OCI-LY7 (cell line): ENCODE data around the gene HBA2. TPM values are rescaled to one million over a fixed set of nuclear protein-coding genes. Genes with fewer than 3 reads are reported as not detected.

Experiments
- BruUV-seq: library from RNA; stranded (reverse); fragments of 400-500 nt; replicated peaks from 2 replicates; lab custom pipeline; 2021; lab: Mats Ljungman, UMichigan
- CTCF ChIA-PET: fragments of 300-600 bp; sonication (Branson Sonifier 250); formaldehyde crosslinking; loops from one replicate; lab custom pipeline; 2022; ENCODE audit warnings: antibody characterized with exemption; ENCODE audit not compliant: unreplicated experiment; lab: Charles Lee
- POLR2A ChIA-PET: fragments of 300-600 bp; sonication (Branson Sonifier 250); formaldehyde crosslinking; loops from one replicate; lab custom pipeline; 2022; ENCODE audit warnings: antibody characterized with exemption; lab: Charles Lee
- DNase-seq: peaks from one replicate; pipeline ENCODE4 v3.0.0-alpha.2; 2015; ENCODE audit warnings: low spot score
- H2AFZ ChIP-seq: fragments of 200-600 bp; sonication (generic), shearing (Covaris generic); 2 replicates; pipeline ENCODE4 v1.6.1; 2014; ENCODE audit warnings: mild to moderate bottlenecking, antibody characterized with exemption, low read length, moderate library complexity
- H3K27ac ChIP-seq: fragments of 200-600 bp; sonication (generic); 2 replicates; pipeline ENCODE4 v1.5.1; 2014; ENCODE audit warnings: mixed run types, low read depth, mild to moderate bottlenecking, moderate library complexity, low read length, inconsistent platforms; ENCODE audit not compliant: poor library complexity, severe bottlenecking
- H3K36me3 ChIP-seq: fragments of 200-600 bp; sonication (generic); 2 replicates; pipeline ENCODE4 v1.6.1; 2014; ENCODE audit warnings: mild to moderate bottlenecking, antibody characterized with exemption, low read length, moderate library complexity, mixed read lengths; ENCODE audit not compliant: insufficient read depth
- H3K4me1 ChIP-seq: fragments of 200-600 bp; sonication (generic); 2 replicates; pipeline ENCODE4 v1.5.1; 2014; ENCODE audit warnings: mild to moderate bottlenecking, low read length; ENCODE audit not compliant: insufficient read depth, poor library complexity, severe bottlenecking
- H3K4me2 ChIP-seq: fragments of 200-600 bp; sonication (generic); 2 replicates; pipeline ENCODE4 v1.6.1; 2014; ENCODE audit warnings: mild to moderate bottlenecking, low read length
- H3K4me3 ChIP-seq: fragments of 200-600 bp; sonication (generic); 2 replicates; pipeline ENCODE4 v1.5.1; 2014; ENCODE audit warnings: mild to moderate bottlenecking, low read depth, low read length; ENCODE audit not compliant: poor library complexity, severe bottlenecking
- H3K79me2 ChIP-seq: fragments of 200-600 bp; sonication (generic); 2 replicates; pipeline ENCODE4 v1.6.1; 2016; ENCODE audit warnings: low read depth, mild to moderate bottlenecking, low read length, moderate library complexity, mixed read lengths; ENCODE audit not compliant: insufficient read depth
- H3K9me2 ChIP-seq: fragments of 200-600 bp; sonication (generic); 2 replicates; pipeline ENCODE4 v1.6.1; 2016; ENCODE audit warnings: mild to moderate bottlenecking, low read length, mixed read lengths; ENCODE audit not compliant: insufficient read depth
- H3K9me3 ChIP-seq: fragments of 200-600 bp; sonication (generic); 2 replicates; pipeline ENCODE4 v1.6.1; 2014; ENCODE audit warnings: mild to moderate bottlenecking, mixed run types, low read length, mixed read lengths
- H4K20me1 ChIP-seq: fragments of 200-600 bp; sonication (generic); 2 replicates; pipeline ENCODE4 v1.6.1; 2014; ENCODE audit warnings: mild to moderate bottlenecking, antibody characterized with exemption, low read length, moderate library complexity, mixed read lengths; ENCODE audit not compliant: insufficient read depth
- EZH2phosphoT487 ChIP-seq: fragments of 200-600 bp; sonication (generic); IDR thresholded peaks from 2 replicates; pipeline ENCODE4 v1.6.1; 2018; ENCODE audit warnings: low read depth, borderline replicate concordance, mild to moderate bottlenecking, mixed run types, antibody characterized with exemption, low read length, moderate library complexity, mixed read lengths
- intact Hi-C: fragments of 100-400 bp; cut with micrococcal nuclease; formaldehyde crosslinking; loops from one replicate; pipeline ENCODE4 v1.10.0; 2022; ENCODE audit not compliant: unreplicated experiment
- total RNA-seq, 2 experiments: library from RNA; depleted of rRNA in 1 of 2; stranded (reverse); fragments of >200 nt in 1 of 2; shearing (Covaris generic) in 1 of 2; gene quantifications; 2 replicates each; pipeline ENCODE4 v1.2.3, GENCODE V29; 2014 to 2022
- TF ChIP-seq, protein P1 (sequence below): fragments of 200-600 bp; sonication (generic); conservative IDR thresholded peaks from 2 replicates; pipeline ENCODE4 v1.5.1; 2014; ENCODE audit warnings: mild to moderate bottlenecking, antibody characterized with exemption, low read length, moderate library complexity, mixed read lengths

The HBA2 gene
- total RNA-seq, 2 experiments from 2014 or later: not detected

DNA sequence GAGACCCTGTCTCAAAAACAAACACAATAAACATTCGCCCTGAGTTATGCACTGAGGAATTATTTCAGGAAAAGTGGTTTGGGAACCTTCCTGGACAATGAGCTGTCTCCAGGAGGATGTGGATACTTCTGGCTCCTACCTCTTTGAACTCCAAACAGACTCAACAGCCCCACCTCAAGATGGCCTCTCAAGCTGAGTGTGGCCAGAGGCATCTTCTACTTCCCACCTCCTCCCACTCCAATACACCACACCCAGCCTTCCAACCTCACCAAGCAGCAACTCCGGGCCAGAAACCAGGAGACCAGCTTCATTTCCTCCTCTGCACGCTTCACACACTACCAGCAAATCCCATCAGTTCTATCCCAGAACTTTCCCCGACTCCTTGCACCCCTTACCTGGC, 19.2 kb downstream of the HBA2 start:
- POLR2A ChIA-PET: no interaction called here
- Histone ChIP-seq H4K20me1 (no peaks in the 10 kb centered on the region), H3K27ac (no peak overlapping the region), H3K4me2 (no peak overlapping the region), H3K4me1 (no peaks in the 10 kb centered on the region), H3K9me2 (no peaks in the 10 kb centered on the region), H2AFZ (no peak overlapping the region), H3K79me2 (no peaks in the 10 kb centered on the region), H3K36me3 (peaks cover 99% of the 10 kb centered on the region), H3K9me3 (no peaks in the 10 kb centered on the region), H3K4me3 (no peak overlapping the region)
- intact Hi-C loops: no loop called here
- CTCF ChIA-PET: no interaction called here
- BruUV-seq: no TSS peak
- no peak for DNase-seq
- TF ChIP-seq, protein P1, sequence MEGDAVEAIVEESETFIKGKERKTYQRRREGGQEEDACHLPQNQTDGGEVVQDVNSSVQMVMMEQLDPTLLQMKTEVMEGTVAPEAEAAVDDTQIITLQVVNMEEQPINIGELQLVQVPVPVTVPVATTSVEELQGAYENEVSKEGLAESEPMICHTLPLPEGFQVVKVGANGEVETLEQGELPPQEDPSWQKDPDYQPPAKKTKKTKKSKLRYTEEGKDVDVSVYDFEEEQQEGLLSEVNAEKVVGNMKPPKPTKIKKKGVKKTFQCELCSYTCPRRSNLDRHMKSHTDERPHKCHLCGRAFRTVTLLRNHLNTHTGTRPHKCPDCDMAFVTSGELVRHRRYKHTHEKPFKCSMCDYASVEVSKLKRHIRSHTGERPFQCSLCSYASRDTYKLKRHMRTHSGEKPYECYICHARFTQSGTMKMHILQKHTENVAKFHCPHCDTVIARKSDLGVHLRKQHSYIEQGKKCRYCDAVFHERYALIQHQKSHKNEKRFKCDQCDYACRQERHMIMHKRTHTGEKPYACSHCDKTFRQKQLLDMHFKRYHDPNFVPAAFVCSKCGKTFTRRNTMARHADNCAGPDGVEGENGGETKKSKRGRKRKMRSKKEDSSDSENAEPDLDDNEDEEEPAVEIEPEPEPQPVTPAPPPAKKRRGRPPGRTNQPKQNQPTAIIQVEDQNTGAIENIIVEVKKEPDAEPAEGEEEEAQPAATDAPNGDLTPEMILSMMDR: no peak
- TF ChIP-seq EZH2phosphoT487: no peak

DNA sequence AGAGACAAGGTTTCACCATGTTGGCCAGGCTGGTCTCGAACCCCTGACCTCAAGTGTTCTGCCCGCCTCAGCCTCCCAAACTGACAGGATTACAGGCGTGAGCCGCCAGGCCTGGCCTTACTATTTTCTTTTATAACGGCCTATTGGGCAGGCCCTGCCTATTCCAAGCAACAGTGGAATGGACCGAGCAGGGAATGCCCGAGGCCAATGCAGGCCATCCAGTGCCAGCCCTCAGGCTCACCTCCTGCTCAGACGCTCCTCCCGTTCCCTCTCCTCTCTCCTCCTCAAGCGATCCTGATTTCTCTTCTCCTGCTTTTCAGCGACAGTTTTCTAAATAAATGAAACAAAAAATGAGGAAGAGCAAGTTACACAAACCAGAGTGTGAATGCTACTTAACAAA, 20.0 kb downstream of the HBA2 start:
- no peak for DNase-seq
- no peaks in the 10 kb centered on the region for H4K20me1 ChIP-seq
- H3K27ac ChIP-seq: no peak overlapping the region
- intact Hi-C loops: no loop called here
- H3K9me2 ChIP-seq: no peaks in the 10 kb centered on the region
- POLR2A ChIA-PET: interaction anchor here (0.7 kb wide), 1 partner anchor 178 kb away, joined by 3 read pairs; the partner anchor contains the start of gene MRPL28
- no peak overlapping the region for H3K4me2 ChIP-seq
- TF ChIP-seq EZH2phosphoT487: no peak
- TF ChIP-seq, protein P1: no peak
- no peaks in the 10 kb centered on the region for H3K4me1 ChIP-seq
- peaks cover 100% of the 10 kb centered on the region for H3K36me3 ChIP-seq
- no peak overlapping the region for H3K4me3 ChIP-seq
- CTCF ChIA-PET: no interaction called here
- H3K9me3 ChIP-seq: no peaks in the 10 kb centered on the region
- H2AFZ ChIP-seq: no peak overlapping the region
- no peaks in the 10 kb centered on the region for H3K79me2 ChIP-seq
- no TSS peak for BruUV-seq

DNA sequence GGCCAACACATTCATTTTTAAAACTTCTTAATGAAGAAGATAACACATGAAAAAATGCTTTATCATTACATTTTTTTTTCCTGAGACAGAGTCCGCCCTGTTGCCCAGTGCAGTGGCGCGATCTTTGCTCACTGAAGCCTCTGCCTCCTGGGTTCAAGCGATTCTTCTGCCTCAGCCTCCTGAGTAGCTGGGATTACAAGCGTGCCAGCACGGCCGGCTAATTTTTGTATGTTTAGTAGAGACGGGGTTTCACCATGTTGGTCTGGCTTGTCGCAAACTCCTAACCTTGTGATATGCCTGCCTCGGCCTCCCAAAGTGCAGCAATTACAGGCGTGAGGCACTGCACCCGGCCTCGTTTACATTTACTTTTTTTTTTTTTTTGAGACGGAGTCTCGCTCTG, 20.8 kb downstream of the HBA2 start:
- H4K20me1 ChIP-seq: no peaks in the 10 kb centered on the region
- no peak for DNase-seq
- H3K79me2 ChIP-seq: no peaks in the 10 kb centered on the region
- intact Hi-C loops: no loop called here
- no peaks in the 10 kb centered on the region for H3K9me3 ChIP-seq
- H3K9me2 ChIP-seq: no peaks in the 10 kb centered on the region
- H3K4me2 ChIP-seq: no peak overlapping the region
- TF ChIP-seq, protein P1: no peak
- TF ChIP-seq EZH2phosphoT487: no peak
- no peak overlapping the region for H2AFZ ChIP-seq
- no peak overlapping the region for H3K27ac ChIP-seq
- ChIA-PET CTCF (no interaction called here), POLR2A (no interaction called here)
- H3K4me1 ChIP-seq: no peaks in the 10 kb centered on the region
- peaks cover 99% of the 10 kb centered on the region for H3K36me3 ChIP-seq
- no peak overlapping the region for H3K4me3 ChIP-seq
- no TSS peak for BruUV-seq
